Measurements from ENCODE around the gene FOXN3.

DNA sequence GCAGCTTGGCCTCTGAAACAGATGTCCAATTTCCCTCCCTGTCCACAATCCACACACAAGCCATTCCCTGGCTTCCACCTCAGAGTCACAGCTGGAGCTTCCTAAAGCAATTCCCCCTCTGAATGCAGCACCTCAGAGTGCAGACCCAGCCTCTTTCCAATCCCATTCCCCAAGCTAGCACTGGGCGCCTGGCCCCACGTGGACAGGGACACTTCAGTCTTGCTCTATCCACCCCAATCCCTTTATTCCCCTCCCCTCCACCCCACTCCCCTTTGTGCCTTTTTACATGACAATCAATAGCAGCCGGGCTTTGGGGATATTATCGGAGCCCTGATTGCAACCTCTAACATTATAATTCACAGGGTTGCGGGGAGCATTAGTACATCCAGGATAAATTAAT lies 300.0 kb downstream of the FOXN3 start:
- TF ChIP-seq, protein P1, sequence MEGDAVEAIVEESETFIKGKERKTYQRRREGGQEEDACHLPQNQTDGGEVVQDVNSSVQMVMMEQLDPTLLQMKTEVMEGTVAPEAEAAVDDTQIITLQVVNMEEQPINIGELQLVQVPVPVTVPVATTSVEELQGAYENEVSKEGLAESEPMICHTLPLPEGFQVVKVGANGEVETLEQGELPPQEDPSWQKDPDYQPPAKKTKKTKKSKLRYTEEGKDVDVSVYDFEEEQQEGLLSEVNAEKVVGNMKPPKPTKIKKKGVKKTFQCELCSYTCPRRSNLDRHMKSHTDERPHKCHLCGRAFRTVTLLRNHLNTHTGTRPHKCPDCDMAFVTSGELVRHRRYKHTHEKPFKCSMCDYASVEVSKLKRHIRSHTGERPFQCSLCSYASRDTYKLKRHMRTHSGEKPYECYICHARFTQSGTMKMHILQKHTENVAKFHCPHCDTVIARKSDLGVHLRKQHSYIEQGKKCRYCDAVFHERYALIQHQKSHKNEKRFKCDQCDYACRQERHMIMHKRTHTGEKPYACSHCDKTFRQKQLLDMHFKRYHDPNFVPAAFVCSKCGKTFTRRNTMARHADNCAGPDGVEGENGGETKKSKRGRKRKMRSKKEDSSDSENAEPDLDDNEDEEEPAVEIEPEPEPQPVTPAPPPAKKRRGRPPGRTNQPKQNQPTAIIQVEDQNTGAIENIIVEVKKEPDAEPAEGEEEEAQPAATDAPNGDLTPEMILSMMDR (IDR thresholded peaks at IDR 0.05 in 8 of 11, conservative IDR thresholded peaks at IDR 0.05 in 3 of 11), result no peak
- TF ChIP-seq POLR2A (IDR thresholded peaks at IDR 0.05), result no peak
